B cell (primary cell): ENCODE data around the gene TLR8. TPM values are rescaled to one million over a fixed set of nuclear protein-coding genes. Genes with fewer than 3 reads are reported as not detected.

Experiments
- ATAC-seq: fragments of 200-7000 bp; cut with Tn5 transposase; one replicate; pipeline ENCODE4 v1.10.0; 2021; ENCODE audit warnings: low read depth, mild to moderate bottlenecking, moderate number of reproducible peaks, moderate library complexity
- CTCF ChIA-PET: fragments of 350-600 bp; sonication (Branson Sonifier 250); formaldehyde crosslinking; loops from one replicate; lab custom pipeline; 2021; ENCODE audit warnings: antibody characterized with exemption, inconsistent platforms; lab: Charles Lee
- POLR2A ChIA-PET: fragments of 350-600 bp; sonication (Branson Sonifier 250); formaldehyde crosslinking; loops from one replicate; lab custom pipeline; 2021; ENCODE audit warnings: antibody characterized with exemption; lab: Charles Lee
- DNase-seq: peaks from one replicate; pipeline ENCODE4 v3.0.0; 2013
- H2AFZ ChIP-seq: 2 replicates; pipeline ENCODE4 v1.6.1; 2012; ENCODE audit warnings: mild to moderate bottlenecking, low read depth, low read length; ENCODE audit not compliant: insufficient read depth, poor library complexity, severe bottlenecking
- H3K27ac ChIP-seq, 2 donors: 1 replicate in 1 of 2; 2 replicates in 1 of 2; pipeline ENCODE4 v1.5.1; 2012 to 2013; ENCODE audit warnings: low read length in 2 of 2, mild to moderate bottlenecking in 2 of 2, moderate library complexity in 1 of 2
- H3K27me3 ChIP-seq, 4 experiments: fragments of 200-600 bp in 1 of 4; sonication (generic) in 1 of 4; replicated peaks in 1 of 4; 1 replicate in 2 of 4; 2 replicates in 2 of 4; pipeline versions ENCODE4 v1.6.1 to v1.7.0; 2013 to 2016; ENCODE audit warnings: low read length in 3 of 4, mild to moderate bottlenecking in 2 of 4, mixed read lengths in 1 of 4, moderate library complexity in 1 of 4; ENCODE audit not compliant: insufficient read depth in 4 of 4, control insufficient read depth in 3 of 4; ENCODE audit errors: control extremely low read depth in 1 of 4
- H3K36me3 ChIP-seq, 2 experiments: replicated peaks in 1 of 2; 1 replicate in 1 of 2; 2 replicates in 1 of 2; pipeline versions ENCODE4 v1.6.1 to v1.7.1; 2013; ENCODE audit warnings: low read length in 1 of 2; ENCODE audit not compliant: insufficient read depth in 2 of 2, control insufficient read depth in 1 of 2; ENCODE audit errors: control extremely low read depth in 1 of 2, extremely low read depth in 1 of 2
- H3K4me1 ChIP-seq, 2 donors: fragments of 200-600 bp in 1 of 2; sonication (generic) in 1 of 2; 1 replicate in 1 of 2; 2 replicates in 1 of 2; pipeline versions ENCODE4 v1.5.1 to v1.6.1; 2013 to 2017; ENCODE audit warnings: low read length in 2 of 2; ENCODE audit not compliant: control insufficient read depth in 2 of 2, insufficient read depth in 2 of 2
- H3K4me2 ChIP-seq: replicated peaks from 2 replicates; pipeline ENCODE3; 2012; ENCODE audit warnings: mild to moderate bottlenecking, low read depth, low read length; ENCODE audit not compliant: poor library complexity, severe bottlenecking
- H3K4me3 ChIP-seq, 5 experiments: fragments of 200-600 bp in 1 of 5; sonication (generic) in 1 of 5; 1 replicate in 3 of 5; 2 replicates in 2 of 5; pipeline versions ENCODE4 v1.5.1 to v1.7.0; 2011 to 2016; ENCODE audit warnings: low read length in 4 of 5, mild to moderate bottlenecking in 4 of 5, low read depth in 2 of 5, control low read depth in 1 of 5, moderate library complexity in 1 of 5; ENCODE audit not compliant: insufficient read depth in 1 of 5; ENCODE audit errors: control extremely low read depth in 1 of 5, extremely low read depth in 1 of 5
- H3K79me2 ChIP-seq: fragments of 200-600 bp; sonication (generic); one replicate; pipeline ENCODE4 v1.6.0; 2016; ENCODE audit warnings: low read length; ENCODE audit not compliant: control insufficient read depth, insufficient read depth
- H3K9ac ChIP-seq: fragments of 200-600 bp; sonication (generic); 2 replicates; pipeline ENCODE4 v1.6.1; 2017; ENCODE audit warnings: mild to moderate bottlenecking, low read length, moderate library complexity
- H3K9me3 ChIP-seq, 3 donors: one replicate each; pipeline versions ENCODE4 v1.6.1 to v1.7.1; 2013; ENCODE audit warnings: low read length in 2 of 3; ENCODE audit not compliant: control insufficient read depth in 2 of 3, insufficient read depth in 1 of 3; ENCODE audit errors: control extremely low read depth in 1 of 3
- H4K20me1 ChIP-seq: 2 replicates; pipeline ENCODE4 v1.6.0; 2012; ENCODE audit warnings: mild to moderate bottlenecking, low read length; ENCODE audit not compliant: insufficient read depth, control insufficient read depth, poor library complexity, severe bottlenecking
- H3K27ac Mint-ChIP-seq: one replicate; pipeline ENCODE4 v1.8.0; 2021; ENCODE audit warnings: mixed read lengths
- H3K27me3 Mint-ChIP-seq: one replicate; pipeline ENCODE4 v1.8.0; 2021; ENCODE audit warnings: mixed read lengths
- H3K4me1 Mint-ChIP-seq: one replicate; pipeline ENCODE4 v1.8.0; 2021; ENCODE audit warnings: mixed read lengths
- H3K4me3 Mint-ChIP-seq: one replicate; pipeline ENCODE4 v1.8.0; 2021; ENCODE audit warnings: mixed read lengths
- H3K9me3 Mint-ChIP-seq: one replicate; pipeline ENCODE4 v1.8.0; 2022; ENCODE audit warnings: mixed read lengths; ENCODE audit not compliant: insufficient read depth
- EZH2 ChIP-seq: IDR thresholded peaks from 2 replicates; pipeline ENCODE4 v1.6.1; 2012; ENCODE audit warnings: borderline replicate concordance, low read depth, mild to moderate bottlenecking, moderate library complexity, low read length; ENCODE audit not compliant: insufficient read depth, poor library complexity, severe bottlenecking
- WGBS: methylation state at CpG from one replicate; pipeline ENCODE4 v1.1.5; 2013; ENCODE audit warnings: missing lambda C conversion rate; ENCODE audit not compliant: insufficient coverage; 5-methylcytosine and 5-hydroxymethylcytosine counted together
- intact Hi-C: fragments of 100-400 bp; cut with micrococcal nuclease; formaldehyde crosslinking; loops from one replicate; pipeline ENCODE4 v1.10.0; 2022
- polyA plus RNA-seq: library from polyadenylated mRNA; depleted of rRNA; stranded (reverse); fragments of >200 nt; gene quantifications from 2 replicates; pipeline ENCODE4 v1.2.3, GENCODE V29; 2012
- total RNA-seq, 2 donors: library from RNA; stranded (reverse); fragments of 120-200 nt in 1 of 2; gene quantifications; 1 replicate in 1 of 2; 2 replicates in 1 of 2; pipeline versions ENCODE4 v1.2.3 to v1.2.4, GENCODE V29; 2013 to 2022
- TF ChIP-seq, protein P1 (sequence below): fragments of 200-600 bp; IDR thresholded peaks from one replicate; pipeline ENCODE4 v1.8.0; 2022; ENCODE audit warnings: antibody characterized with exemption, mild to moderate bottlenecking

The TLR8 gene
- total and polyA plus RNA-seq, 2 donors (not counting 1 experiment from before 2014, with no cell fraction given): 0.19 to 0.39 TPM

DNA sequence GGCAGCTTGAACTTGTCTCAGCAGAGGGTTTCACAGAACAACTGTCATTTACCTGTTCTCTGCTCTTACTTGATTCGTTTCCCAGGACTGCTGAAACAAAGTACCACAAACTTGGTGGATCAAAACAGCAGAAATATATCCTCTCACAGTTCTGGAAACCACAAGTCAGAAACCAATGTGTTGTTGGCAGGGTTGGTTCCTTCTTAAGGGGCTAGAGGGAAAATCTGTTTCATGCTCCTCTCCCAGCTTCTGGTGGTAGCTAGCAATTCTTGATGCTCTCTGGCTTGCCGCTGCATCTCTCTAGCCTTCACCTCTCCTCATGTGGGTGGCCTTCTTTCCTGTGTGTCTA, 4.7 kb downstream of the TLR8 start:
- no peaks in the 10 kb centered on the region for H3K27me3 Mint-ChIP-seq
- H3K4me1 Mint-ChIP-seq: peaks cover 6% of the 10 kb centered on the region
- intact Hi-C loops: no loop called here
- ChIA-PET POLR2A (no interaction called here), CTCF (interaction anchor here (2.8 kb wide), 1 partner anchor 97 kb away, joined by 7 read pairs; no protein-coding TSS in a partner anchor)
- Histone ChIP-seq H3K4me2 (no peak overlapping the region), H3K27me3 (no peaks in the 10 kb centered on the region), H3K9ac (no peak overlapping the region), H3K9me3 (no peaks in the 10 kb centered on the region), H2AFZ (no peak overlapping the region), H3K36me3 (no peaks in the 10 kb centered on the region), H3K27ac (no peak overlapping the region), H3K4me3 (no peak overlapping the region), H4K20me1 (no peaks in the 10 kb centered on the region), H3K4me1 (no peaks in the 10 kb centered on the region), H3K79me2 (no peaks in the 10 kb centered on the region)
- no peak overlapping the region for H3K4me3 Mint-ChIP-seq
- no peak for ATAC-seq
- no CpG with 5 or more reads among the region's 2 CpGs for WGBS
- no peak for DNase-seq
- H3K9me3 Mint-ChIP-seq: no peaks in the 10 kb centered on the region
- TF ChIP-seq EZH2: no peak
- TF ChIP-seq, protein P1, sequence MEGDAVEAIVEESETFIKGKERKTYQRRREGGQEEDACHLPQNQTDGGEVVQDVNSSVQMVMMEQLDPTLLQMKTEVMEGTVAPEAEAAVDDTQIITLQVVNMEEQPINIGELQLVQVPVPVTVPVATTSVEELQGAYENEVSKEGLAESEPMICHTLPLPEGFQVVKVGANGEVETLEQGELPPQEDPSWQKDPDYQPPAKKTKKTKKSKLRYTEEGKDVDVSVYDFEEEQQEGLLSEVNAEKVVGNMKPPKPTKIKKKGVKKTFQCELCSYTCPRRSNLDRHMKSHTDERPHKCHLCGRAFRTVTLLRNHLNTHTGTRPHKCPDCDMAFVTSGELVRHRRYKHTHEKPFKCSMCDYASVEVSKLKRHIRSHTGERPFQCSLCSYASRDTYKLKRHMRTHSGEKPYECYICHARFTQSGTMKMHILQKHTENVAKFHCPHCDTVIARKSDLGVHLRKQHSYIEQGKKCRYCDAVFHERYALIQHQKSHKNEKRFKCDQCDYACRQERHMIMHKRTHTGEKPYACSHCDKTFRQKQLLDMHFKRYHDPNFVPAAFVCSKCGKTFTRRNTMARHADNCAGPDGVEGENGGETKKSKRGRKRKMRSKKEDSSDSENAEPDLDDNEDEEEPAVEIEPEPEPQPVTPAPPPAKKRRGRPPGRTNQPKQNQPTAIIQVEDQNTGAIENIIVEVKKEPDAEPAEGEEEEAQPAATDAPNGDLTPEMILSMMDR: no peak
- H3K27ac Mint-ChIP-seq: no peak overlapping the region

DNA sequence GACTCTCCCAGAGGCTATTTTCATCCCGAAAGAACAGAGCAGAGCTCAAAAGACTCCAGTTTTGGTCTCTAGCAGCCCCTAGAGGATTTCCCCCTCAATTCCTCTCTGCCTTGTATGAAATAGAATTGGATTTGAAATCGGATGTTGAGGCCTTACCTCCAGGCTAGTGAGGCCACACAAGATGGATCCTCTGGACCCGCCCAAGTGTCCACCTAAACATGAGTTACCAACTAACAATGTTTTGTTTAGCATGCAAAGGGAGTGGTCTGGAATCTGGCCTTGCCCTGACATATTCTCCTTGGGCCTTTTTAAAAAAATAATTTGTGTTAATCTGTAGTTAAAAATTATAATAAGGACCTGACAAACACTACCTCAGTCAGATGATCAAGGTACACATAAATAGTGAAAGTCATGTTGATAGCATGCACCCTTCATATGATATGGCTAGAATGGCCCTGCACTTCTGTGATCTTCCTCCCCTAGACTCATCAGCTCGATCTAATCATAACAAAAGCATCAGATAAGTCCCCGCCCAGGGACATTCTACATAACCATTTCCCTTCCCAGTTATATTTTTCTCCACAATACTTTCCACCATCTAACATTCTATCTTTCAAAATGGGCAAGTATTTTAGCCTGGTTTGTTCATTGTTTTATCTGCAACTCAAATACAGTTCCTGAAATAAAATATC, 6.5 kb downstream of the TLR8 start:
- Mint-ChIP-seq H3K4me1 (peaks cover 6% of the 10 kb centered on the region), H3K9me3 (no peaks in the 10 kb centered on the region), H3K4me3 (no peak overlapping the region), H3K27ac (no peak overlapping the region), H3K27me3 (no peaks in the 10 kb centered on the region)
- Histone ChIP-seq H3K4me2 (no peak overlapping the region), H3K36me3 (no peaks in the 10 kb centered on the region), H3K4me3 (no peak overlapping the region), H3K9me3 (no peaks in the 10 kb centered on the region), H3K27ac (no peak overlapping the region), H4K20me1 (no peaks in the 10 kb centered on the region), H3K9ac (no peak overlapping the region), H3K4me1 (no peaks in the 10 kb centered on the region), H2AFZ (no peak overlapping the region), H3K79me2 (no peaks in the 10 kb centered on the region), H3K27me3 (no peaks in the 10 kb centered on the region)
- no peak for DNase-seq
- TF ChIP-seq EZH2: no peak
- TF ChIP-seq, protein P1: no peak
- no CpG with 5 or more reads among the region's 5 CpGs for WGBS
- no peak for ATAC-seq
- intact Hi-C loops: no loop called here
- ChIA-PET CTCF (no interaction called here), POLR2A (no interaction called here)
